Spleen (tissue), 11 donors: ENCODE results near the gene VANGL1. TPM values are rescaled to one million over a fixed set of nuclear protein-coding genes. Genes with fewer than 3 reads are reported as not detected.

Experiments
- DNase-seq: peaks from one replicate; pipeline ENCODE4 v3.0.0-alpha.2; 2020
- H3K27ac ChIP-seq, 8 donors: fragments of 200-600 bp; sonication (generic) in 7 of 8; 1 replicate in 4 of 8; 2 replicates in 4 of 8; pipeline versions ENCODE4 v1.5.0 to v1.8.0; 2016 to 2021; ENCODE audit warnings: inconsistent platforms in 4 of 8, mild to moderate bottlenecking in 4 of 8, moderate library complexity in 1 of 8
- H3K27me3 ChIP-seq, 7 donors: fragments of 200-600 bp; sonication (generic) in 6 of 7; replicated peaks in 1 of 7; 1 replicate in 4 of 7; 2 replicates in 3 of 7; pipeline versions ENCODE4 v1.5.0 to v1.8.0; 2016 to 2021; ENCODE audit warnings: inconsistent platforms in 3 of 7, mild to moderate bottlenecking in 1 of 7
- H3K36me3 ChIP-seq, 6 donors: fragments of 200-600 bp; sonication (generic) in 5 of 6; 1 replicate in 4 of 6; 2 replicates in 2 of 6; pipeline versions ENCODE4 v1.5.0 to v1.8.0; 2016 to 2021; ENCODE audit warnings: inconsistent platforms in 2 of 6
- H3K4me1 ChIP-seq, 6 donors: fragments of 200-600 bp; sonication (generic) in 5 of 6; 1 replicate in 3 of 6; 2 replicates in 3 of 6; pipeline versions ENCODE4 v1.5.0 to v1.8.0; 2016 to 2021; ENCODE audit warnings: inconsistent platforms in 3 of 6
- H3K4me3 ChIP-seq, 8 donors: fragments of 200-600 bp; sonication (generic) in 7 of 8; 1 replicate in 4 of 8; 2 replicates in 4 of 8; pipeline versions ENCODE4 v1.5.0 to v1.8.0; 2016 to 2021; ENCODE audit warnings: inconsistent platforms in 4 of 8, mild to moderate bottlenecking in 4 of 8, moderate library complexity in 2 of 8
- H3K9me3 ChIP-seq, 8 donors: fragments of 200-600 bp; sonication (generic) in 7 of 8; 1 replicate in 4 of 8; 2 replicates in 4 of 8; pipeline versions ENCODE4 v1.5.0 to v1.8.0; 2016 to 2021; ENCODE audit warnings: inconsistent platforms in 4 of 8
- CTCF ChIP-seq, 11 experiments: fragments of 200-600 bp in 7 of 11; fragments of 450-650 bp in 4 of 11; sonication (generic) in 4 of 11; IDR thresholded peaks in 8 of 11; conservative IDR thresholded peaks in 3 of 11; 1 replicate in 7 of 11; 2 replicates in 4 of 11; pipeline versions ENCODE4 v1.4.0 to v1.8.0; 2016 to 2021; ENCODE audit warnings: antibody characterized with exemption in 11 of 11, inconsistent platforms in 4 of 11, mild to moderate bottlenecking in 1 of 11
- POLR2A ChIP-seq, 3 donors: fragments of 450-650 bp; IDR thresholded peaks; one replicate each; pipeline ENCODE4 v1.5.1; 2017; ENCODE audit warnings: antibody characterized with exemption in 3 of 3, mild to moderate bottlenecking in 1 of 3
- POLR2AphosphoS5 ChIP-seq, 3 donors: sonication (generic); formaldehyde crosslinking; IDR thresholded peaks; one replicate each; pipeline ENCODE4 v1.5.1; 2017; ENCODE audit warnings: antibody characterized with exemption in 3 of 3
- WGBS, 5 donors: extraction: QIAGEN DNeasy Blood & Tissue Kit in 3 of 5; methylation state at CpG; one replicate each; pipeline versions ENCODE4 v1.1.5 to v1.1.7; 2013 to 2018; 5-methylcytosine and 5-hydroxymethylcytosine counted together
- intact Hi-C: fragments of 100-400 bp; cut with DNase I; formaldehyde crosslinking; loops from one replicate; pipeline ENCODE4 v1.15.0; 2023; ENCODE audit warnings: low total_unique reads
- polyA plus RNA-seq, 3 donors: library from polyadenylated mRNA; stranded (reverse); fragments of 200-250 nt; gene quantifications; one replicate each; pipeline ENCODE4 v1.2.1, GENCODE V29; 2013
- total RNA-seq, 7 donors: library from RNA; depleted of rRNA in 3 of 7; stranded (reverse); fragments of >200 nt in 3 of 7; fragmentation: NEBNext Ultra II Directional in 4 of 7; extraction: Animal tissue kit (Norgen Biotek cat#: 25700) in 4 of 7; gene quantifications; one replicate each; pipeline versions ENCODE4 v1.1.0 to v1.2.1, GENCODE V29; 2016 to 2021
- donor health status: healthy with polysubstance abuse.
- donor health status: DM: no; HTN: no; CAD: no; lungs with moderate emphysema.
- donor health status: DM: no; HTN: no; CAD: no.
- donor health status: Bipolar disorder and iron deficiency.
- donor health status: healthy.
- donor health status: DM: no; HTN: no; CAD: no.
- donor health status: DM: yes; HTN: yes; CAD: no.

The VANGL1 gene
- total and polyA plus RNA-seq, 10 donors = 0.24 to 7.0 (median 4.3) TPM

GRCh38 chr1:115690972-115691371 lies 49.2 kb downstream of the VANGL1 start:
- intact Hi-C loops = no loop called here
- DNase-seq = no peak
- 95 to 98% (median 96%) methylated on average over 8 of the region's 8 CpGs for WGBS, 5 donors

GRCh38 chr1:115692224-115692623 lies 50.5 kb downstream of the VANGL1 start:
- H3K27me3 ChIP-seq = no peaks in the 10 kb centered on the region
- DNase-seq = no peak
- 95 to 97% (median 95%) methylated on average over 4 of the region's 4 CpGs for WGBS, 5 donors
- H3K4me1 ChIP-seq = no peaks in the 10 kb centered on the region
- no peak overlapping the region for H3K27ac ChIP-seq
- TF ChIP-seq POLR2AphosphoS5 (IDR thresholded peaks at IDR 0.05) = no peak
- H3K4me3 ChIP-seq = no peak overlapping the region
- H3K36me3 ChIP-seq = peaks cover 0 to 33% (median 8%) of the 10 kb centered on the region in 6 donors
- intact Hi-C loops = no loop called here
- H3K9me3 ChIP-seq = no peaks in the 10 kb centered on the region

More at GRCh38 chr1:115690972-115691371, 49.2 kb downstream of the VANGL1 start:
- TF ChIP-seq POLR2AphosphoS5 (IDR thresholded peaks at IDR 0.05) (no peak), POLR2A (IDR thresholded peaks at IDR 0.05) (no peak), CTCF (IDR thresholded peaks at IDR 0.05 in 8 of 11, conservative IDR thresholded peaks at IDR 0.05 in 3 of 11) (no peak)
- Histone ChIP-seq H3K36me3 (peaks cover 0 to 35% (median 8%) of the 10 kb centered on the region in 6 donors), H3K4me3 (no peak overlapping the region), H3K4me1 (no peaks in the 10 kb centered on the region), H3K9me3 (no peaks in the 10 kb centered on the region), H3K27me3 (no peaks in the 10 kb centered on the region), H3K27ac (no peak overlapping the region)

- Histone ChIP-seq H3K9me3 (no peaks in the 10 kb centered on the region), H3K4me1 (no peaks in the 10 kb centered on the region), H3K4me3 (no peak overlapping the region), H3K36me3 (peaks cover 0 to 30% (median 8%) of the 10 kb centered on the region in 6 donors), H3K27ac (no peak overlapping the region), H3K27me3 (no peaks in the 10 kb centered on the region)
- intact Hi-C loops = no loop called here
- WGBS, 5 donors = 87 to 97% (median 95%) methylated on average over 3 of the region's 3 CpGs
- no peak for DNase-seq
- TF ChIP-seq POLR2AphosphoS5 (IDR thresholded peaks at IDR 0.05) (no peak), POLR2A (IDR thresholded peaks at IDR 0.05) (no peak)
Measured at GRCh38 chr1:115694805-115695204, 53.0 kb downstream of the VANGL1 start.

GRCh38 chr1:115697619-115698018 lies 55.8 kb downstream of the VANGL1 start:
- Histone ChIP-seq H3K27ac (no peak overlapping the region), H3K27me3 (no peaks in the 10 kb centered on the region), H3K9me3 (no peaks in the 10 kb centered on the region), H3K4me3 (no peak overlapping the region), H3K36me3 (peaks cover 0 to 5% (median 0%) of the 10 kb centered on the region in 6 donors), H3K4me1 (no peaks in the 10 kb centered on the region)
- 69 to 90% (median 79%) methylated on average over 1 of the region's 1 CpG for WGBS, 5 donors
- no peak for TF ChIP-seq POLR2AphosphoS5 (IDR thresholded peaks at IDR 0.05)
- no peak for TF ChIP-seq POLR2A (IDR thresholded peaks at IDR 0.05)
- no peak for TF ChIP-seq CTCF (IDR thresholded peaks at IDR 0.05 in 8 of 11, conservative IDR thresholded peaks at IDR 0.05 in 3 of 11)
- no peak for DNase-seq
- intact Hi-C loops = no loop called here

- no peaks in the 10 kb centered on the region for H3K36me3 ChIP-seq
- WGBS, 5 donors = 64 to 97% (median 90%) methylated on average over 3 of the region's 3 CpGs
- no peaks in the 10 kb centered on the region for H3K4me1 ChIP-seq
- intact Hi-C loops = loop anchor here (10.0 kb wide), 1 partner anchor 86 kb away; no protein-coding TSS in a partner anchor
- no peak for TF ChIP-seq POLR2AphosphoS5 (IDR thresholded peaks at IDR 0.05)
- no peak for TF ChIP-seq POLR2A (IDR thresholded peaks at IDR 0.05)
- no peak for TF ChIP-seq CTCF (IDR thresholded peaks at IDR 0.05 in 8 of 11, conservative IDR thresholded peaks at IDR 0.05 in 3 of 11)
- no peaks in the 10 kb centered on the region for H3K27me3 ChIP-seq
- no peak overlapping the region for H3K27ac ChIP-seq
- H3K9me3 ChIP-seq = no peaks in the 10 kb centered on the region
- H3K4me3 ChIP-seq = no peak overlapping the region
- DNase-seq = no peak
Measured at GRCh38 chr1:115701090-115701489, 59.3 kb downstream of the VANGL1 start.
